ENCODE results near the gene CACNA2D3.

CACNA2D3 gene

DNA sequence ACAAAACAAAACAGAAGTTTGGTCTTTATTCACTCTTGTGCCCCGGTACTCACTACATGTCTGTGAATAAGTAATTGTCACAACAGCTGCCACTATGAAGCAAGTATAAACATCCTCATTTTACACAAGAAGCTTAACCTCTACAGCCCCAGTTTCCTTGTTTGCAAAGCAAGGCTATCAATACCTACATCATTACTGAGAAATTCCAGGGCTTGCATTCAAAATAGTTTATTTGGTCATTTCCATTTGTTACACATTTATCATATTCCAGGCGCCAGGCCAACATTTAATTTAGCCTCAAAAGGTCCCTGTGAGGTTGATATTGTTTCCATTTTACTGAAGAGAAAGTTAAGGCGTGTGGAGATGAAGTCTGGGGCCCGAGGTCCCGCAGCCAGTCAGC is 966.9 kb downstream of the CACNA2D3 start:
- H3K9me3 ChIP-seq (replicated peaks; ENCODE audit: insufficient read depth, low read length): no peaks in the 10 kb centered on the region
- no peak overlapping the region for H2AFZ ChIP-seq (ENCODE audit: low read length)
- no peaks in the 10 kb centered on the region for H4K20me1 ChIP-seq (ENCODE audit: insufficient read depth, low read length)
- H3K27me3 ChIP-seq (replicated peaks; ENCODE audit: insufficient read depth, low read length): no peaks in the 10 kb centered on the region
- no peaks in the 10 kb centered on the region for H3K9me2 ChIP-seq (replicated peaks; ENCODE audit: insufficient read depth, low read length)
- no peaks in the 10 kb centered on the region for H3F3A ChIP-seq (ENCODE audit: insufficient read depth, low read length)
- TF ChIP-seq EZH2 (optimal IDR thresholded peaks at IDR 0.05; ENCODE audit: low read depth, low read length) (no peak), EZH2phosphoT487 (IDR thresholded peaks at IDR 0.05; ENCODE audit: low read length) (no peak)
- TF ChIP-seq, protein P1, sequence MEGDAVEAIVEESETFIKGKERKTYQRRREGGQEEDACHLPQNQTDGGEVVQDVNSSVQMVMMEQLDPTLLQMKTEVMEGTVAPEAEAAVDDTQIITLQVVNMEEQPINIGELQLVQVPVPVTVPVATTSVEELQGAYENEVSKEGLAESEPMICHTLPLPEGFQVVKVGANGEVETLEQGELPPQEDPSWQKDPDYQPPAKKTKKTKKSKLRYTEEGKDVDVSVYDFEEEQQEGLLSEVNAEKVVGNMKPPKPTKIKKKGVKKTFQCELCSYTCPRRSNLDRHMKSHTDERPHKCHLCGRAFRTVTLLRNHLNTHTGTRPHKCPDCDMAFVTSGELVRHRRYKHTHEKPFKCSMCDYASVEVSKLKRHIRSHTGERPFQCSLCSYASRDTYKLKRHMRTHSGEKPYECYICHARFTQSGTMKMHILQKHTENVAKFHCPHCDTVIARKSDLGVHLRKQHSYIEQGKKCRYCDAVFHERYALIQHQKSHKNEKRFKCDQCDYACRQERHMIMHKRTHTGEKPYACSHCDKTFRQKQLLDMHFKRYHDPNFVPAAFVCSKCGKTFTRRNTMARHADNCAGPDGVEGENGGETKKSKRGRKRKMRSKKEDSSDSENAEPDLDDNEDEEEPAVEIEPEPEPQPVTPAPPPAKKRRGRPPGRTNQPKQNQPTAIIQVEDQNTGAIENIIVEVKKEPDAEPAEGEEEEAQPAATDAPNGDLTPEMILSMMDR (IDR thresholded peaks at IDR 0.05; ENCODE audit: low read length): no peak
- no peaks in the 10 kb centered on the region for H3K36me3 ChIP-seq (replicated peaks; ENCODE audit: insufficient read depth, low read length)
- H3K4me1 ChIP-seq (ENCODE audit: low read length): no peaks in the 10 kb centered on the region
- no peak overlapping the region for H3K4me2 ChIP-seq (ENCODE audit: low read depth, low read length)
- no peak overlapping the region for H3K9ac ChIP-seq (ENCODE audit: low read length)
- H3K4me3 ChIP-seq (ENCODE audit: low read length): no peak overlapping the region
- no peaks in the 10 kb centered on the region for H3K79me2 ChIP-seq (ENCODE audit: low read length)
- no peak overlapping the region for H3K27ac ChIP-seq (ENCODE audit: low read length)
- no peak for DNase-seq

DNA sequence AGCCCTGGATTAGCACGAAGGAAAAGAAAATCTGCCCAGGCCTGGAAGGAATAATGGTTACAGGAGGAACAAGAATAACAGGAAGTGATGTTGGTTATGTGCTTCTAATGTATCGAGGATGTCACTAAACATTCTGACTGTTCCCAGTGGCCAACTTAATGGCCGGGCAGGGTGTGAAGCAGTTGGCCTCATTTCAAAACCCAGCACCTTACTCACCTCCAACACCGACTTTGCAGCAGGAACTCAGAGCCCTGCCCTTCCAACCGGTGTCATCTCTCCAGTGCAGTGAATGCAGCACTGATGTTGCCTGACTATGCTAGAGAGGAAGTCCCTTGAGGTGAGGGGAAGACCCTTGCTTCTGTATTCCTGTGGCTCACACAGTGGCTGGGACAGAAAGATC is 967.9 kb downstream of the CACNA2D3 start:
- no peak overlapping the region for H3K4me2 ChIP-seq (ENCODE audit: low read depth, low read length)
- no peaks in the 10 kb centered on the region for H3K27me3 ChIP-seq (replicated peaks; ENCODE audit: insufficient read depth, low read length)
- H3K4me3 ChIP-seq (ENCODE audit: low read length): no peak overlapping the region
- H3K4me1 ChIP-seq (ENCODE audit: low read length): no peaks in the 10 kb centered on the region
- no peak for TF ChIP-seq EZH2phosphoT487 (IDR thresholded peaks at IDR 0.05; ENCODE audit: low read length)
- no peaks in the 10 kb centered on the region for H4K20me1 ChIP-seq (ENCODE audit: insufficient read depth, low read length)
- no peak overlapping the region for H2AFZ ChIP-seq (ENCODE audit: low read length)
- no peaks in the 10 kb centered on the region for H3K79me2 ChIP-seq (ENCODE audit: low read length)
- DNase-seq: no peak
- H3K9me3 ChIP-seq (replicated peaks; ENCODE audit: insufficient read depth, low read length): no peaks in the 10 kb centered on the region
- no peaks in the 10 kb centered on the region for H3K36me3 ChIP-seq (replicated peaks; ENCODE audit: insufficient read depth, low read length)
- no peaks in the 10 kb centered on the region for H3F3A ChIP-seq (ENCODE audit: insufficient read depth, low read length)
- no peak overlapping the region for H3K27ac ChIP-seq (ENCODE audit: low read length)
- no peaks in the 10 kb centered on the region for H3K9me2 ChIP-seq (replicated peaks; ENCODE audit: insufficient read depth, low read length)
- H3K9ac ChIP-seq (ENCODE audit: low read length): no peak overlapping the region

DNA sequence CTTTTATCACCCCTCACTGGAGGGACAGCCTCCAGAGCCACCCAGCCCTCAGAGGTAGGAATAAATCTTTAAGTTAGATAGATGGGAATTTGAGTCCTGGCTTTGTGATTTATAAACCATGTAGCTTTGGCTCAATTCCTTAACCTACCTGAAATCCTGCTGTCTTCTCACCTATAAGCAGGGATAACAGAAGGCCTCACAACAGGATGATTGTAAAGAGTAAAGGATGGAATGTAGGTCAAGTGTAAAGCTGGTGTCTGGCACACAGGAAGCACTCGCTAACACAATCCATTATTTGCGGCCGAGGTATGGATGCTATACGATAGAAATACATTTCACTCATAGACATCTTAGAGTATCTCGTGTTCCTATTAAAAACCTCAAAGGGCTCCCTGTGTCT is 968.4 kb downstream of the CACNA2D3 start:
- Histone ChIP-seq H4K20me1 (ENCODE audit: insufficient read depth, low read length) (no peaks in the 10 kb centered on the region), H3K4me2 (ENCODE audit: low read depth, low read length) (no peak overlapping the region), H3K9me2 (replicated peaks; ENCODE audit: insufficient read depth, low read length) (no peaks in the 10 kb centered on the region), H3K27ac (ENCODE audit: low read length) (no peak overlapping the region), H3K4me3 (ENCODE audit: low read length) (no peak overlapping the region), H3K9ac (ENCODE audit: low read length) (no peak overlapping the region), H3K36me3 (replicated peaks; ENCODE audit: insufficient read depth, low read length) (no peaks in the 10 kb centered on the region), H3F3A (ENCODE audit: insufficient read depth, low read length) (no peaks in the 10 kb centered on the region), H2AFZ (ENCODE audit: low read length) (no peak overlapping the region), H3K4me1 (ENCODE audit: low read length) (no peaks in the 10 kb centered on the region), H3K27me3 (replicated peaks; ENCODE audit: insufficient read depth, low read length) (no peaks in the 10 kb centered on the region), H3K9me3 (replicated peaks; ENCODE audit: insufficient read depth, low read length) (no peaks in the 10 kb centered on the region), H3K79me2 (ENCODE audit: low read length) (no peaks in the 10 kb centered on the region)
- DNase-seq: no peak
- TF ChIP-seq, protein P1 (IDR thresholded peaks at IDR 0.05; ENCODE audit: low read length): no peak
- TF ChIP-seq EZH2phosphoT487 (IDR thresholded peaks at IDR 0.05; ENCODE audit: low read length): no peak

DNA sequence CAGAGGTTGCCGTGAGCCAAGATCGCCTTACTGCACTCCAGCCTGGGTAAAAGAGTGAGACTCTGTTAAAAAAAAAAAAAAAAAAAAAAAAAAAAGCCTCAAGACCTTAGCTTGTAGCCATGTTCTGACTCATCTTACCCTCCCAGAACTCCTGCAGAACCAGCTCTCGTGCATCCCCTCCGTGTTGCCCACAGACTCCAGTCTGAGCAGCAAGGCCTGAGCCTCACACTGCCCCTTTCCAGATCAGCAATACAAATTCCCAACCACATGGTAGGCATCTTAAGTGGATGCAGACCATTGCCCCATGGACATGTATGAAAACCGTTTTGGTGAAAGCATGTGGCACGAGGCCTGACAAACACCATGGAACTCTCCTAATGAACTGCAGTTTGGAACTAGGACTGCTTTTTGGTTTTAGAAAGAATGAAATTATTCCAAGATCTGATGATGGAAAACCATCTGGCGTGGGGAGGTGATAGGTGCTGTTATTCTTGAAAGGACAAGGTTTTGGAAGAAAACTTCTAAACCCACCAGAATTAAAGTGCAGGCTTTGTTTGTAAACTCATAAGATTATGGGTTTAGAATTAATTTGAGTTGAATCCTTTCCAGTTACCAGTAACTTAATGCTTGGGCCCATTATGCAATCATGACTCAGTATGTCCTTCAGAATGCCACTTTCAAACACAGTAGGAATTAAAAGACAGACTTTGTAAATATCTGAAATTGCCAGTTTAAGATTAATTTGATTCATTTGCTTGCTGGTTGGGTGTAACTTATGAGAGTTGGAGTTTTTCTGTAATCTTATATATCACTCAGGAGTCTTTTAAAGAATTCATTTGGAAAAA is 969.3 kb downstream of the CACNA2D3 start:
- H3K79me2 ChIP-seq (ENCODE audit: low read length): no peaks in the 10 kb centered on the region
- no peaks in the 10 kb centered on the region for H3K9me3 ChIP-seq (replicated peaks; ENCODE audit: insufficient read depth, low read length)
- no peak overlapping the region for H3K4me2 ChIP-seq (ENCODE audit: low read depth, low read length)
- no peaks in the 10 kb centered on the region for H3K9me2 ChIP-seq (replicated peaks; ENCODE audit: insufficient read depth, low read length)
- H3K27ac ChIP-seq (ENCODE audit: low read length): no peak overlapping the region
- H3K36me3 ChIP-seq (replicated peaks; ENCODE audit: insufficient read depth, low read length): no peaks in the 10 kb centered on the region
- DNase-seq: no peak
- TF ChIP-seq EZH2phosphoT487 (IDR thresholded peaks at IDR 0.05; ENCODE audit: low read length): no peak
- TF ChIP-seq, protein P1 (IDR thresholded peaks at IDR 0.05; ENCODE audit: low read length): no peak
- no peak for TF ChIP-seq EZH2 (optimal IDR thresholded peaks at IDR 0.05; ENCODE audit: low read depth, low read length)
- no peak overlapping the region for H3K9ac ChIP-seq (ENCODE audit: low read length)
- H3K4me1 ChIP-seq (ENCODE audit: low read length): no peaks in the 10 kb centered on the region
- H3K27me3 ChIP-seq (replicated peaks; ENCODE audit: insufficient read depth, low read length): no peaks in the 10 kb centered on the region
- H2AFZ ChIP-seq (ENCODE audit: low read length): no peak overlapping the region
- H4K20me1 ChIP-seq (ENCODE audit: insufficient read depth, low read length): no peaks in the 10 kb centered on the region
- H3F3A ChIP-seq (ENCODE audit: insufficient read depth, low read length): no peaks in the 10 kb centered on the region
- H3K4me3 ChIP-seq (ENCODE audit: low read length): no peak overlapping the region
